ENCODE results near the gene CCDC17.
"Not testable (repeated sequence)": the region's sequence is repeated elsewhere in the genome, so short reads cannot be mapped to it uniquely, and the experiment has no call there.

CCDC17 gene

DNA sequence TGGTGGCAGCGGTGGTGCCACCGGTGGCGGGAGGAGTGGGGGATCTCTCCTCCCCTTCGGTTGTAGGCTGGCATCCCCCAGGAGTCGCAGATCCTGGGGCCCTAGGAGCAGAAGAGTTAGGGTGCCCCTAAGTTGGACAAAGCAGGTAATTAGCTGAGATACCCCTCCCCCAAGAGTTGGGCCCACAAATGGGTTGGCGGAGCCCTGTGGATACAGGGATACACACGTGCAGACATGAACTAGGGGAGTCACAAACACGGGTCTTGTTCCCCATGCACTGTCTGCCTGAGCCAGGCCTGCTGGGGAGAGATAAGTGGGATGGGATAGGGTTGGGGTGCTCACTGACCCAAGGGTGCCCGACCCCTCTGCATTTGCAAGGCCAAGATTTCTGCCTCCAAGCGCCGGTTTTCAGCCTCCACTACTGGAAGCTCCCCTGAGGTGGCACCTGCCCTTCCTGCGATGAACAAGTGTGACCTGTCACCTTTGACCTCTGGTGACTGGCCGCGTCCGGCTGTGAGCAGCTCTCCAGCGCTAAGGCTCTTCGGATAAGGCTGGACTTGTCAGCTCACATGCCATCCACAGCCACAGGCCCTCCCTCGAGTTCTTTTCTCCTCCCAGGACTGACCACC lies 1.8 kb downstream of the CCDC17 start:
- no peak for DNase-seq (ENCODE audit: low read depth)

GRCh38 chr1:45621501-45621836 lies 2.4 kb downstream of the CCDC17 start:
- DNase-seq (ENCODE audit: low read depth) = no peak

GRCh38 chr1:45620588-45621500 lies 3.0 kb downstream of the CCDC17 start:
- no peak for DNase-seq (ENCODE audit: low read depth)

GRCh38 chr1:45619149-45619921 lies 4.5 kb downstream of the CCDC17 start:
- no peak for DNase-seq (ENCODE audit: low read depth)

- DNase-seq (ENCODE audit: low read depth) = no peak
These were observed 6.2 kb downstream of the CCDC17 start for GRCh38 chr1:45617618-45618017.

DNA sequence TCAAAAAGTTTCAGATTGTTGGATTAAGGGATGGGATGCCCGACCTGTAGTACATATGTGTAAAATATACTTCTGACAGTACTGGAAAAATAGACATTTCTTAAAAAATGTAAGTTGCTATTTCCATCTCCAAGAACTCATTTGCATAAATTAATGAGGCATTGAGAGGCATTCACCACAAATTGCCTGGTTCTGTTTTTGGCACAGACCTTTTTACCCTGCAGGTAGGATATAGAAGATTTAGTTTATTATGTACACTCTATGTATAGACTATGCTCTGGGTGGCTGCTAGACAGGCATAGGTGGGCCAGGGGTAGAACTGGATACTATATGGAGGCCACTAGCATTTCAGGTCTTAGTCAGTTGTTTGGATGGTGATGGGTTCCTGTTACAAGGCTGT lies 8.0 kb downstream of the CCDC17 start:
- no peak for DNase-seq (ENCODE audit: low read depth)

GRCh38 chr1:45612941-45613579 lies 10.8 kb downstream of the CCDC17 start:
- DNase-seq (ENCODE audit: low read depth) = no peak

GRCh38 chr1:45610589-45611226 lies 13.1 kb downstream of the CCDC17 start:
- no peak for DNase-seq (ENCODE audit: low read depth)

DNA sequence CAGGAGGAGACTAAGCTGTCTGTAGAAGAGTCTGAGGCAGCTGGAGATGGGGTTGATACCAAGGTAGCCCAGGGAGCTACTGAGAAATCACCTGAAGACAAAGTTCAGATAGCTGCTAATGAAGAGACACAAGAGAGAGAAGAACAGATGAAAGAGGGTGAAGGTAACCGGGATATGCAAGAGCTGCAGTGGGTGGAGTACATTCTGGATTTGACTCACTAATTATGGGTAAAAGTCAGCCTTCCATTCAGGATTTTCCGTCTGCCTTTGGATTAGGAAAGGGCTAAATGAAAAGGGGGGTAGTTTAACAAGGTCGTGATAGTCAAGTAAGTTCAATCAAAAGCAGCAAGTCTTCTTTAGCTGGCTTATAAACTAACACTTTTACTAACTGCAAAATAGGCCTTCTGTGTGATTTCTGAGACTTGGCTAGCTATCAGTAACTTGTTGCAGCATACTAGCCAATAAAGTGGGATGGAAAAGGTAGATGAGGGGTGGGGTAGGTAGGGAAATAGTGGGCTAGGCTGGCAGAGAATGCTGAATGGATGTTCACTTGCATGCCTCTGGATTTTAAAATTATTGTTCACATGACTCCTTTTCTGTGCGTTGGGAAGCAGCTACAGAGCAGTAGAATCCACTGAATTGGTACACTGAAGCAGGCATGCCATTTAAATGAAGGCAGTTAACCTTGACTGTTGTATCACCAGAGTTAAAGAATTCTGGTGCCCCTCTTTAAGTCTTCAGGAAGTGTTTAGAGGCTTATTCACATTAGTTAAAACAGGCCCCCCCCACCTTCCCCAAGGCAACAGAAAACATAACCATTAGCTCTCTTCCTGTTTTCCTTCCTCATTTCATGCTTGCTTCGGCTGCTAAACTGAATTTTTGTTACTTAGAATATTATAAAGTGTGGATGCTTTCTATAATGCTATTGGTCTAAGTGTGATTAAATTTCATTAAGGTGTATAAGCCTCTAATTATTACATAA lies 15.4 kb downstream of the CCDC17 start:
- DNase-seq (ENCODE audit: low read depth) = no peak

DNA sequence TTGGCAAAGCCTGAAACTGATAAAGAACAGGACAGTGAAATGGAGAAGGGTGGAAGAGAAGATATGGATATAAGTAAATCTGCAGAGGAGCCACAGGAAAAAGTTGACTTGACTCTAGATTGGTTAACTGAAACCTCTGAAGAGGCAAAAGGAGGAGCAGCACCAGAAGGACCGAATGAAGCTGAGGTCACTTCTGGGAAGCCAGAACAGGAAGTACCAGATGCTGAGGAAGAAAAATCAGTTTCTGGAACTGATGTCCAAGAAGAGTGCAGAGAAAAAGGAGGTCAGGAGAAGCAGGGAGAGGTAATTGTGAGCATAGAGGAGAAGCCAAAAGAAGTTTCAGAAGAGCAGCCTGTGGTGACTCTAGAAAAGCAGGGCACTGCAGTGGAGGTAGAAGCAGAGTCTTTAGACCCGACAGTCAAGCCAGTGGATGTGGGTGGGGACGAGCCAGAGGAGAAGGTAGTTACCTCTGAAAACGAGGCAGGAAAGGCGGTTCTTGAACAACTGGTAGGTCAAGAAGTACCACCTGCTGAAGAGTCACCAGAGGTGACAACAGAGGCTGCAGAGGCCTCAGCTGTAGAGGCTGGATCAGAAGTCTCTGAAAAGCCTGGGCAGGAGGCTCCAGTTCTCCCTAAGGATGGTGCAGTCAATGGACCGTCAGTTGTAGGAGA lies 16.3 kb downstream of the CCDC17 start:
- DNase-seq (ENCODE audit: low read depth) = no peak

- DNase-seq (ENCODE audit: low read depth) = no peak
These were observed 19.6 kb downstream of the CCDC17 start for GRCh38 chr1:45604239-45604638.

- not testable (repeated sequence) for DNase-seq (ENCODE audit: low read depth)
These were observed 27.1 kb downstream of the CCDC17 start for GRCh38 chr1:45596765-45597164.

DNA sequence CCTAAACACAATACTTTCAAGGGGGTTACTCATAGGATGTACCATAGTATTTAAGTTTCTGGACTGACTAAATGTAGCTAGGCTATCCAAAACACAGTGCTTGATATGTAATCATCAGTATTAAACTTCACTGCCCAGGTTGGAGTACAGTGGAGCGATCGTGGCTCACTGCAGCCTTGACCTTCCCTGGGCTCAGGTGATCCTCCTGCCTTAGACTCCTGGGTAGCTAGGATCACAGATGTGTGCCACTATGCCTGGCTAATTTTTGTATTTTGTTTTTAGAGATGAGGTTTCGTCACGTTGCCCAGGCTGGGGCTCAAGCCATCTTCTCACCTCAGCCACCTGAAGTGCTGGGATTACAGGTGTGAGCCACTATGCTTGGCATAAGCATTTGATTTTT lies 29.4 kb downstream of the CCDC17 start:
- no peak for DNase-seq (ENCODE audit: low read depth)

DNA sequence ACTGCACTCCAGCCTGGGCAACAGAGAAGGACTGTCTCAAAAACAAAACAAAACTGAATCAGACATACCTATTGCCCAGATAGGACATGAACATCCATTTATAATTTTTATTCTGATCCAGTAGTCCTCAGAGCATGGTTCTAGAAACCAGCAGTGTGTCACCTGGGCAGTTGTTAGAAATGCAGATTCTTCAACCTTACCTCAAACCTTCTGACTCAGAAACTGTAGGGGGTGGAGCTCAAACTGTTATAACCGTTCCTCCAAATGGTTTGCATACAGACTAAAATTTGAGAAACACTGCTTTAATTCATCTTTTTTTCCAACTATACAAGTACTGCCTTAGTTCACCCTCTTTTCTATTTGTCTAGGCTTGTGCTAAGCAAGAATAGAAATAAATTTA lies 34.0 kb downstream of the CCDC17 start:
- DNase-seq (ENCODE audit: low read depth) = no peak

DNA sequence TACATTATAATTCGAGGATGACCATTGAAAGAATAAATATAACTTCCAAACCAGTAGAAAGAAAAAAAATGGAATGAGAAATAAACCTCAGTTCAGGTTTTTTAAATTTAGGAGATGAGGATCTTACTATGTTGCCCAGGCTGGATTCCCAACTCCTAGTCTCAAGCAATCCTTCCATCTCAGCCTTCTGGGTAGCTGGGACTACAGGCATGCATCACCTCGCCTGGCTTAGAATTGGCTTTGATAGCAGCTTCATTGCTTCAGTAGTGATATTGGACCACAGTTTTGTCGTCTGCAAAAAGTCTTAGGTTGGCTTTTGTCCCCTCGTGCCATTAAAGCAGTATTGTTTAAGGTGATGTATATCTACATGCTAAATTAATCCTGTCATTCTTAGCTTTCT lies 37.1 kb downstream of the CCDC17 start:
- DNase-seq (ENCODE audit: low read depth) = no peak

DNA sequence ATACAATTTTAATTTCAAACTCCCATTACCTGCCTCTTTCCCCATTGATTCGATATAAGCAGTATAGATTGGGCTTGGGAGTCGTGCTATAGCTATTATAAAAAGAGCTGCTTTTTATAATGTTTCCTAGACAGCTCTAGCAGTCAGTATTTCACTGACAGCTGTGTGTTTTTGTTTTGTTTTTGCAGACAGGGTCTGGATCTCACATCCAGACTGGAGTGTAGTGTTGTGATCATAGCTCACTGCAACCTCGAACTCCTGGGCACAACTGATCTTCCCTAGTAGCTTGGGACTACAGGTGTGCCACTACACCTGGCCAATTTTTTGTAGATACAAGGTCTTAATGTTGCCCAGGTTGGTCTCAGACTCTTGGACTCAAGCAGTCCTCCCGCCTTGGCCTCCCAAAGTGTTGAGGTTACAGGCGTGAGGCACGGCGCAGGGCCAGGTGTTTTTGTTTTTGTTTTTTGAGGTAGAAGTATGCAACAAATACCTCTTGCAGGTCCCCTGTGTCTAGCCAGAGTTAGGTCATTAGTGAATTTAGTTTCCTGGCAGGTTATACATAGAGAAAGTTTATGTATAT lies 38.3 kb downstream of the CCDC17 start:
- DNase-seq (ENCODE audit: low read depth) = no peak

GRCh38 chr1:45585110-45585426 lies 38.8 kb downstream of the CCDC17 start:
- DNase-seq (ENCODE audit: low read depth) = no peak

- peak; percentile 77 for DNase-seq (ENCODE audit: low read depth)
These were observed 39.3 kb downstream of the CCDC17 start for GRCh38 chr1:45584351-45585109.
